Activated gamma-delta T cell treated with Interleukin-2 at 50 U/mL for 16 hours (primary cell): ENCODE measurements around the gene KLRC4.
"Not testable (repeated sequence)": the region's sequence is repeated elsewhere in the genome, so short reads cannot be mapped to it uniquely, and the experiment has no call there.

ENCODE experiments used
- DNase-seq: peaks from one replicate; pipeline ENCODE4 v3.0.0-alpha.2; 2020

Gene KLRC4

GRCh38 chr12:10409392-10409791 lies at the start of gene KLRC4:
TSS of gene KLRC4 (minus strand) at chr12:10409757. CDS start at chr12:10409575, 182 bp downstream.
- no peak for DNase-seq

GRCh38 chr12:10457760-10458159 lies 48.2 kb upstream of the KLRC4 start:
- DNase-seq = no peak

- DNase-seq = no peak
Measured at GRCh38 chr12:10456856-10457255, 47.3 kb upstream of the KLRC4 start.

- DNase-seq = no peak
Measured at GRCh38 chr12:10455766-10456165, 46.2 kb upstream of the KLRC4 start.

GRCh38 chr12:10454531-10454930 lies 45.0 kb upstream of the KLRC4 start:
- DNase-seq = no peak

- DNase-seq = no peak
Measured at GRCh38 chr12:10453156-10453555, 43.6 kb upstream of the KLRC4 start, which contains the start of gene KLRC1. TSS of gene KLRC1 (minus strand) at chr12:10453377. CDS start at chr12:10451156, 2,221 bp downstream.

- DNase-seq = no peak
Measured at GRCh38 chr12:10448236-10448635, 38.7 kb upstream of the KLRC4 start.

- not testable (repeated sequence) for DNase-seq
Measured at GRCh38 chr12:10446052-10446451, 36.5 kb upstream of the KLRC4 start.

GRCh38 chr12:10441144-10441543 lies 31.6 kb upstream of the KLRC4 start:
- DNase-seq = not testable (repeated sequence)

GRCh38 chr12:10439608-10440274 lies 30.2 kb upstream of the KLRC4 start:
- DNase-seq = not testable (repeated sequence)

- DNase-seq = not testable (repeated sequence)
Measured at GRCh38 chr12:10437601-10438000, 28.0 kb upstream of the KLRC4 start.

- peak; percentile 11 for DNase-seq
Measured at GRCh38 chr12:10435816-10436215, 26.3 kb upstream of the KLRC4 start, which contains the start of gene KLRC2. TSS of gene KLRC2 (minus strand) at chr12:10436010. CDS start at chr12:10435986, 24 bp downstream.

GRCh38 chr12:10430623-10431022 lies 21.1 kb upstream of the KLRC4 start:
- not testable (repeated sequence) for DNase-seq

- not testable (repeated sequence) for DNase-seq
Measured at GRCh38 chr12:10425938-10426337, 16.4 kb upstream of the KLRC4 start.

- not testable (repeated sequence) for DNase-seq
Measured at GRCh38 chr12:10424260-10424899, 14.8 kb upstream of the KLRC4 start.

- not testable (repeated sequence) for DNase-seq
Measured at GRCh38 chr12:10422159-10422558, 12.6 kb upstream of the KLRC4 start.

- DNase-seq = not testable (repeated sequence)
Measured at GRCh38 chr12:10420334-10420733, 10.8 kb upstream of the KLRC4 start, which contains the start of gene KLRC3. TSS of gene KLRC3 (minus strand) at chr12:10420595. CDS start at chr12:10420550, 45 bp downstream.

- no peak for DNase-seq
Measured at GRCh38 chr12:10408842-10409241, 715 bp downstream of the KLRC4 start.

GRCh38 chr12:10406725-10407124 lies 2.8 kb downstream of the KLRC4 start:
- DNase-seq = no peak

GRCh38 chr12:10405294-10405693 lies 4.3 kb downstream of the KLRC4 start:
- no peak for DNase-seq

- no peak for DNase-seq
Measured at GRCh38 chr12:10404798-10405197, 4.8 kb downstream of the KLRC4 start.

- no peak for DNase-seq
Measured at GRCh38 chr12:10400829-10401228, 8.7 kb downstream of the KLRC4 start.

- DNase-seq = no peak
Measured at GRCh38 chr12:10398168-10398567, 11.4 kb downstream of the KLRC4 start.

- no peak for DNase-seq
Measured at GRCh38 chr12:10397296-10397695, 12.3 kb downstream of the KLRC4 start.
